GM13977 (cell line): ENCODE data around the gene CNNM2.

Source experiments
- DNase-seq: peaks from one replicate; pipeline ENCODE4 v3.0.0; 2012; ENCODE audit warnings: low spot score
- CTCF ChIP-seq: IDR thresholded peaks from 2 replicates; pipeline ENCODE4 v1.5.1; 2012; ENCODE audit warnings: mild to moderate bottlenecking, control low read depth; ENCODE audit not compliant: insufficient read depth; ENCODE audit errors: extremely low read depth, missing control alignments
- in situ Hi-C: fragments of 300-500 bp; cut with MboI; formaldehyde crosslinking; loops from one replicate; pipeline ENCODE4 v1.12.0; 2022; ENCODE audit warnings: low sequenced_read_pairs, low pct_unique_long_range_greater_than_20kb, mixed read lengths, inconsistent platforms; ENCODE audit not compliant: unreplicated experiment

CNNM2 gene

DNA sequence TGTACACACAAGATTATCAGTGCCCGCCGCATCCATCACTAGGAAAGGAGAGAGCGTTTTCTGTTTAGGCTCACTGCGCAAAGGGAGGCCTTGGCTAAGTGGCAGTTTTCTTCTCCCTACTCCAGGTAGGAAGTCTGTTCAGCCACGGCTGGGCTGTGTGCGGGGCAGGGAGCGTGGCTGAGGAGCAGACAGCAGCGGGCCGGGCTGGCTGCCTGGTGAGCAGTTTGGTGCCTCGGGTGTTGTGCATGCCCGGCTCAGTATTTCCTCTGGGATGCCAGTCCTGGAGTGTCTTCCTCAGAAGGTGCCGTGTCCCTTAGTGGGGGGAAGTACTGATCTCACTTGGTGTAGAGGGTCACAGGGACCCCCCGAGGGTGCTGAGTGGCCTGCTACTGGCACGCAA lies 160.6 kb downstream of the CNNM2 start:
- no peak for TF ChIP-seq CTCF
- in situ Hi-C loops: no loop called here
- DNase-seq: no peak

GRCh38 chr10:103079100-103079499 lies 161.0 kb downstream of the CNNM2 start:
- DNase-seq: no peak
- in situ Hi-C loops: no loop called here
- TF ChIP-seq CTCF: no peak

GRCh38 chr10:103079946-103080345 lies 161.9 kb downstream of the CNNM2 start:
- in situ Hi-C loops: no loop called here
- no peak for DNase-seq
- no peak for TF ChIP-seq CTCF

- no peak for DNase-seq
- in situ Hi-C loops: no loop called here
- TF ChIP-seq CTCF: no peak
Observed at GRCh38 chr10:103080891-103081581, 162.9 kb downstream of the CNNM2 start.

DNA sequence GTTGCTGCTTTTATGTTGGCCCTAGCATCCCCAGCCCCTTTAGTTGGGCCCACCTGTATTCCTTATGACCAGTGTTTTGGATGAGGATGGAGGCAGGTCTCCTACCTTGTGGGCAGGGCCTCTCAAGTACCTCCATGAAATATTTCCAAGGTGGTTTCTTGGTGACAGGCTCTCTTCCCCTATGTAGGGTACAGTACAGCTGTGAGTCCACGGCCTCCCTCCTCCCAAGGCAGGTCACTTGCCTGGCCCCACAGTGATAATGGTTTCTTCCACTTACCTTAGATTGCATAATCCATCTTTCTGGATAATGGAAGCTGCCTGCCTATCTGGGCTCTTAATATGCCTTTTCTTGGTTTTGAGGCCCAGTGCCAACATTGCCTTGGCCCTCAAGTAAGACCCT lies 164.6 kb downstream of the CNNM2 start:
- in situ Hi-C loops: no loop called here
- no peak for TF ChIP-seq CTCF
- no peak for DNase-seq

DNA sequence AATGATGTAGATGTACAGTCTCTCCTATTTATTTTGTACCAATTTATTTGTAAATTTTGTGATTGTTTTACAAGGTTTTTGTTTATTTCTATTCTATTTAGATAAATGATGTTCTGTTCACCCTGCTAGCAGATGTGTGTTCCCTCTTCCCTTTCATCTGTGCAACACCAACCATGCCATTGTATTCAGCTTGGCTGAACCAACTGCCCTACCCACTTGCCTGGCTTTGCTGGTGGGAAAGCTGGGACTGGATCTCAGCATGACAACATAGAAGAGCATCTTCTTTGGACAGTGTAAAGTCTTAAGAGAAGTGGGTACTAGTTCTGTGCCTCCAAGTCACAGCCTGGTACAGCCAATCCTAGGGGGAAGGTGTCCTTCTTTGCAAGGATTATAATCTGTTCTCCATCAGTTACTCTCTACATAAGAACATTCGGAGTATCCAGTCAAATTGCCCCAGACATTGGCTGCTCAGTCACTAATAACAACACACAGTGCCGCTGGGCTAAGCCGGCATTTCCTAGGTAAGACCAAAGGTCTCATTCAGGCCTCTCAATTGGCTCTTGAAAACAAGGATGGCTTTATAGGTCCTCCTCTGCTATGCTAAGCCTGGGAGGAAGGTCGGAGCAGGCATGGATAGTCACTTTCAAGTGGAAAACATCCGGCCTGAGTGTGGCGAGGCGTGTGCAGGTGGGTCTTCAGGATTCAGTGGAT lies 165.3 kb downstream of the CNNM2 start:
- in situ Hi-C loops: no loop called here
- TF ChIP-seq CTCF: no peak
- no peak for DNase-seq
